Psoas muscle (tissue), 8 donors: ENCODE measurements around the gene CAPRIN1. TPM values are rescaled to one million over a fixed set of nuclear protein-coding genes. Genes with fewer than 3 reads are reported as not detected.

ENCODE experiments used
- ATAC-seq, 4 donors: fragments of 200-7000 bp; cut with Tn5 transposase; one replicate each; pipeline ENCODE4 v1.9.1; 2020; ENCODE audit warnings: moderate library complexity in 3 of 4, mild to moderate bottlenecking in 2 of 4
- DNase-seq, 2 donors: peaks; one replicate each; pipeline ENCODE4 v3.0.0-alpha.2; 2020
- H3K27ac ChIP-seq: fragments of 200-600 bp; one replicate; pipeline ENCODE4 v1.8.0; 2022
- H3K27me3 ChIP-seq, 3 donors: fragments of 200-600 bp in 1 of 3; one replicate each; pipeline versions ENCODE4 v1.6.1 to v1.8.0; 2013 to 2022; ENCODE audit warnings: low read length in 2 of 3, mild to moderate bottlenecking in 2 of 3, moderate library complexity in 1 of 3; ENCODE audit not compliant: insufficient read depth in 3 of 3
- H3K36me3 ChIP-seq, 2 donors: fragments of 200-600 bp in 1 of 2; one replicate each; pipeline versions ENCODE4 v1.6.1 to v1.8.0; 2013 to 2022; ENCODE audit warnings: low read depth in 1 of 2, mild to moderate bottlenecking in 1 of 2, moderate library complexity in 1 of 2; ENCODE audit not compliant: insufficient read depth in 1 of 2
- H3K4me1 ChIP-seq: fragments of 200-600 bp; one replicate; pipeline ENCODE4 v1.8.0; 2022
- H3K4me3 ChIP-seq: fragments of 200-600 bp; one replicate; pipeline ENCODE4 v1.8.0; 2022; ENCODE audit warnings: mild to moderate bottlenecking
- H3K9me3 ChIP-seq: fragments of 200-600 bp; one replicate; pipeline ENCODE4 v1.8.0; 2022
- WGBS, 3 donors: extraction: QIAGEN DNeasy Blood & Tissue Kit; methylation state at CpG; one replicate each; pipeline versions ENCODE4 v1.1.6 to v1.1.7; 2013; 5-methylcytosine and 5-hydroxymethylcytosine counted together
- intact Hi-C, 2 donors: fragments of 100-400 bp; cut with DNase I; formaldehyde crosslinking; loops; one replicate each; pipeline versions ENCODE4 v1.11.0 to v1.14.2; 2022
- polyA plus RNA-seq, 3 donors: library from polyadenylated mRNA; stranded (reverse); fragments of 200-250 nt; gene quantifications; one replicate each; pipeline ENCODE4 v1.2.3, GENCODE V29; 2013
- total RNA-seq, 4 donors: library from RNA; stranded (reverse); fragmentation: NEBNext Ultra II Directional in 2 of 4; extraction: Animal tissue kit (Norgen Biotek cat#: 25700) in 2 of 4; gene quantifications; one replicate each; pipeline versions ENCODE4 v1.2.1 to v1.2.4, GENCODE V29; 2021 to 2023
- TF ChIP-seq, protein P1 (sequence below): fragments of 200-600 bp; IDR thresholded peaks from one replicate; pipeline ENCODE4 v1.8.0; 2022; ENCODE audit warnings: antibody characterized with exemption
- donor health status: healthy with polysubstance abuse.
- donor health status: DM: no; HTN: no; CAD: no; lungs with moderate emphysema.
- donor health status: Bipolar disorder and iron deficiency.
- donor health status: healthy.
- donor health status: DM: yes; HTN: yes; CAD: no.
- donor health status: DM: no; HTN: no; CAD: no.
- donor health status: DM: no; HTN: no; CAD: no.
- donor health status: DM: yes; HTN: yes; CAD: no.

Gene CAPRIN1
- total and polyA plus RNA-seq, 7 donors: 31.4 to 122 (median 70.3) TPM

DNA sequence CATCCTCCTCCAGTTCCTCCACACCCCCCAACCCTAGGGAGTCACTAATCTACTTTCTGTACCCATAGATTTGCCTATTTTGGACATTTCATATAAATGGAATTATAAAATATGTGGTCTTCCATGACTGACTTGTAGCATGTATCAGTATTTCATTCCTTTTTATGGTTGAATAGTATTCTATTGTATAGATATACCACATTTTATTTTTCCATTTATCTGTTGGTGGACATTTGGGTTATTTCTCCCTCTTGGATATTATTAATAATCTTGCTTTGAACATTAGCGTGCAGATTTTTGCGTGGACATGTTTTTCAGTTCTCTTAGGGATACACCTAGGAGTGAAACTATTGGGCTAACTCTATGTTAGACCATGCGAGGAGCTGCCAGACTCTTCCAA, 77.3 kb downstream of the CAPRIN1 start:
- H3K36me3 ChIP-seq: peaks cover 0 to 99% of the 10 kb centered on the region in 2 donors
- TF ChIP-seq, protein P1, sequence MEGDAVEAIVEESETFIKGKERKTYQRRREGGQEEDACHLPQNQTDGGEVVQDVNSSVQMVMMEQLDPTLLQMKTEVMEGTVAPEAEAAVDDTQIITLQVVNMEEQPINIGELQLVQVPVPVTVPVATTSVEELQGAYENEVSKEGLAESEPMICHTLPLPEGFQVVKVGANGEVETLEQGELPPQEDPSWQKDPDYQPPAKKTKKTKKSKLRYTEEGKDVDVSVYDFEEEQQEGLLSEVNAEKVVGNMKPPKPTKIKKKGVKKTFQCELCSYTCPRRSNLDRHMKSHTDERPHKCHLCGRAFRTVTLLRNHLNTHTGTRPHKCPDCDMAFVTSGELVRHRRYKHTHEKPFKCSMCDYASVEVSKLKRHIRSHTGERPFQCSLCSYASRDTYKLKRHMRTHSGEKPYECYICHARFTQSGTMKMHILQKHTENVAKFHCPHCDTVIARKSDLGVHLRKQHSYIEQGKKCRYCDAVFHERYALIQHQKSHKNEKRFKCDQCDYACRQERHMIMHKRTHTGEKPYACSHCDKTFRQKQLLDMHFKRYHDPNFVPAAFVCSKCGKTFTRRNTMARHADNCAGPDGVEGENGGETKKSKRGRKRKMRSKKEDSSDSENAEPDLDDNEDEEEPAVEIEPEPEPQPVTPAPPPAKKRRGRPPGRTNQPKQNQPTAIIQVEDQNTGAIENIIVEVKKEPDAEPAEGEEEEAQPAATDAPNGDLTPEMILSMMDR: no peak
- ATAC-seq (no peak), DNase-seq (no peak)
- 98 to 100% (median 99%) methylated on average over 3 of the region's 3 CpGs for WGBS, 3 donors
- no peaks in the 10 kb centered on the region for H3K27me3 ChIP-seq
- no peak overlapping the region for H3K4me3 ChIP-seq
- H3K9me3 ChIP-seq: no peaks in the 10 kb centered on the region
- intact Hi-C loops: loop anchor here in 1 of 2 donors (5.0 kb wide), 1 partner anchor 42 kb away; no protein-coding TSS in a partner anchor
- H3K27ac ChIP-seq: no peak overlapping the region
- no peaks in the 10 kb centered on the region for H3K4me1 ChIP-seq

DNA sequence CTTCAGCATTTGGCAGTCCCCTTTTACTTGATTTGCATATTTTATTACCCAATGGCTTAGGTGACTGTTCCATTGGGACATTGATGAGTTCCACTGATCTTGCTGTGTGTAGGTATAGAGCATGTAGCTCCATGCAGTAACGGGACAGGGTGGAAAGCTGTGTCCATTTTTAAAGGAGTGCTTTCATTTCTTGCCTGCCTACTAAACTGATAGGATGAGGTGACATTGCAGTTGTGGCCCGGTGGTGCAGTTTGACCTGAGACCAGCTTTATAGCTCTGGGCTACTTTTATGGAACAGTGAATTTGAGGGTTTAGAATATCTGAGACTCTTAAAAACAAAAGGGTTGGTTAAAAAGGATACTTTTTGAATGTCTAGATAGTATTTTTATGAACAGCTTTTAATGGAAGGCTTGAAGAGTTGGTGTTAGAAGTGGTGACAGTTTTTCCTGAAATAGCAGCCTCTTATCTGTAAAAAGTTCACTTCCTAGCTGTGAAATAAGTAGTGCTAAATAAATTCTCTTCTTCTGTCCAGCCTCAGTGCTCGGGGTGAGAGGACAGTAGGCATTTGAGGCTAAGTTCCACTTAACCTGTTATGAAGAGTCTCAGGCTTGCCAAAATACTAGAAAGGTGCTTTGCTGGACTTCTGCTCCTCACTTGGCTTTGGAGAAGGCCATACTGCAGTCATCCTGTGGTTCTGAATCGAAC, 80.9 kb downstream of the CAPRIN1 start:
- DNase-seq (no peak), ATAC-seq (no peak)
- Histone ChIP-seq H3K36me3 (peaks cover 20 to 99% of the 10 kb centered on the region in 2 donors), H3K9me3 (no peaks in the 10 kb centered on the region), H3K4me1 (no peaks in the 10 kb centered on the region), H3K4me3 (no peak overlapping the region), H3K27me3 (no peaks in the 10 kb centered on the region), H3K27ac (no peak overlapping the region)
- WGBS, 3 donors: 91 to 95% (median 91%) methylated on average over 4 of the region's 4 CpGs
- intact Hi-C loops: loop anchor here in 1 of 2 donors (5.0 to 10.0 kb wide), 2 partner anchors 40 to 138 kb away; no protein-coding TSS in a partner anchor
- TF ChIP-seq, protein P1: no peak

DNA sequence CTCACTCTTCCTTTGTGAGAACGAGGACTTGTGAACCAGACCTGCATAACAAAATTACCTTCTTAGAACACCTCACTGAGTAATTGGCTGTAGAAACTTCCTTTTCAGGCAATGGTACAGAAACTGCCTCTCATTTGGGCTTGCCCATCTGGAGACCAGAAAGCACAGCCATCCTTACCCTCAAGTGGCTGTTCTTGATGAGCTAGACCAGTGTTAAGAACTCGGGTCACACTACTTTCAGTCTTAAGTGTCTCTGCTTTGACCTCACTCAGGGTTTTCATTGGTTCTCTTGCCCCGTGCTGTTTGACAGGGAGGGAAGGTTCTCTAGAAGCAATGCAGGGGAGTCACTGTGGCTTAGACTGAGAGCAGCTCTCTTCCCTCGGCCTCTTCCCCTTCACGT, 83.2 kb downstream of the CAPRIN1 start:
- DNase-seq (no peak), ATAC-seq (no peak)
- no peaks in the 10 kb centered on the region for H3K27me3 ChIP-seq
- intact Hi-C loops: loop anchor here in 1 of 2 donors (5.0 to 10.0 kb wide), 2 partner anchors 42 to 140 kb away; no protein-coding TSS in a partner anchor
- no peak overlapping the region for H3K27ac ChIP-seq
- H3K4me1 ChIP-seq: no peaks in the 10 kb centered on the region
- TF ChIP-seq, protein P1: no peak
- H3K9me3 ChIP-seq: no peaks in the 10 kb centered on the region
- WGBS, 3 donors: 86 to 95% (median 91%) methylated on average over 5 of the region's 5 CpGs
- H3K36me3 ChIP-seq: peaks cover 24 to 100% of the 10 kb centered on the region in 2 donors
- H3K4me3 ChIP-seq: no peak overlapping the region

DNA sequence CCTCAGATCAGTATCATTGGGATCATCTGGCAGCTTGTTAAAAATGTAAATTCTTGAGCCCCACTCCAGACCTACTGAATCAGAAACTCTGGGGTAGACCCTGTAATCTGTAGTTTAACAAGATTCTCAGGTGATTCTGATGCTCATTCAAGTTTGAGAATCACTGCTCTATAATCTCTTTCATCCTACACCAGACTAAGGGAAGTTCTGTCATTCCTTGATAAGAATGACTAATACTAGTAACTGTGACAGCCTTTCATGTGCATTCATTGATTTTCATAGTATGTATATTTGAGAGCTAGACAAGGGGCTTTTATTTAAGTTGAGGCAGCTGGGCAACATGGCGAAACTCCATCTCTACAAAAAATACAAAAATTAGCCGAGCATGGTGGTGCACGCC, 83.9 kb downstream of the CAPRIN1 start:
- H3K27ac ChIP-seq: no peak overlapping the region
- intact Hi-C loops: loop anchor here in 1 of 2 donors (10.0 kb wide), 1 partner anchor 141 kb away; no protein-coding TSS in a partner anchor
- peaks cover 27 to 100% of the 10 kb centered on the region in 2 donors for H3K36me3 ChIP-seq
- WGBS, 3 donors: 96 to 98% (median 97%) methylated on average over 3 of the region's 3 CpGs
- ATAC-seq (no peak), DNase-seq (no peak)
- TF ChIP-seq, protein P1: no peak
- H3K9me3 ChIP-seq: no peaks in the 10 kb centered on the region
- no peaks in the 10 kb centered on the region for H3K27me3 ChIP-seq
- no peaks in the 10 kb centered on the region for H3K4me1 ChIP-seq
- no peak overlapping the region for H3K4me3 ChIP-seq
